Measurements from ENCODE around the gene SH2D2A.

SH2D2A gene

GRCh38 chr1:156808186-156809030 is 8.2 kb downstream of the SH2D2A start:
- DNase-seq: no peak
- TF ChIP-seq POLR2A (IDR thresholded peaks at IDR 0.05; ENCODE audit: low read length): no peak
- TF ChIP-seq GATA1 (IDR thresholded peaks at IDR 0.05; ENCODE audit: low read depth, low read length): no peak

- no peak for DNase-seq
Measured at GRCh38 chr1:156807627-156808026, 9.0 kb downstream of the SH2D2A start.

GRCh38 chr1:156806512-156807440 is 9.9 kb downstream of the SH2D2A start:
- DNase-seq: peak in 1 of 2 experiments; percentile 9
- no peak for TF ChIP-seq GATA1 (IDR thresholded peaks at IDR 0.05; ENCODE audit: low read depth, low read length)
- TF ChIP-seq POLR2A (IDR thresholded peaks at IDR 0.05; ENCODE audit: low read length): no peak

More at GRCh38 chr1:156807627-156808026, 9.0 kb downstream of the SH2D2A start:
- TF ChIP-seq POLR2A (IDR thresholded peaks at IDR 0.05; ENCODE audit: low read length): no peak
- no peak for TF ChIP-seq GATA1 (IDR thresholded peaks at IDR 0.05; ENCODE audit: low read depth, low read length)

GRCh38 chr1:156805766-156806511 is 10.7 kb downstream of the SH2D2A start:
- TF ChIP-seq GATA1 (IDR thresholded peaks at IDR 0.05; ENCODE audit: low read depth, low read length) (no peak), POLR2A (IDR thresholded peaks at IDR 0.05; ENCODE audit: low read length) (peak; percentile 30)
- DNase-seq: no peak

GRCh38 chr1:156804572-156805243 is 11.9 kb downstream of the SH2D2A start:
- TF ChIP-seq POLR2A (IDR thresholded peaks at IDR 0.05; ENCODE audit: low read length) (peak; percentile 22), GATA1 (IDR thresholded peaks at IDR 0.05; ENCODE audit: low read depth, low read length) (no peak)
- DNase-seq: no peak

- no peak for DNase-seq
- no peak for TF ChIP-seq GATA1 (IDR thresholded peaks at IDR 0.05; ENCODE audit: low read depth, low read length)
Measured at GRCh38 chr1:156804026-156804425, 12.6 kb downstream of the SH2D2A start.

- DNase-seq: no peak
- TF ChIP-seq POLR2A (IDR thresholded peaks at IDR 0.05; ENCODE audit: low read length) (no peak), GATA1 (IDR thresholded peaks at IDR 0.05; ENCODE audit: low read depth, low read length) (no peak)
Measured at GRCh38 chr1:156803086-156803851, 13.4 kb downstream of the SH2D2A start.

- no peak for DNase-seq
- TF ChIP-seq GATA1 (IDR thresholded peaks at IDR 0.05; ENCODE audit: low read depth, low read length) (no peak), POLR2A (IDR thresholded peaks at IDR 0.05; ENCODE audit: low read length) (no peak)
Measured at GRCh38 chr1:156802421-156802935, 14.2 kb downstream of the SH2D2A start.

- DNase-seq: no peak
- TF ChIP-seq GATA1 (IDR thresholded peaks at IDR 0.05; ENCODE audit: low read depth, low read length): no peak
- TF ChIP-seq POLR2A (IDR thresholded peaks at IDR 0.05; ENCODE audit: low read length): no peak
Measured at GRCh38 chr1:156801409-156802121, 15.1 kb downstream of the SH2D2A start.

- peak; percentile 73 to 78 for DNase-seq
- TF ChIP-seq POLR2A (IDR thresholded peaks at IDR 0.05; ENCODE audit: low read length): no peak
- TF ChIP-seq GATA1 (IDR thresholded peaks at IDR 0.05; ENCODE audit: low read depth, low read length): no peak
Measured at GRCh38 chr1:156797212-156797871, 19.3 kb downstream of the SH2D2A start.

All from erythroblast (primary cell).